Skin of body (tissue), 2 donors: Measurements from ENCODE around the gene IDH2. TPM values are rescaled to one million over a fixed set of nuclear protein-coding genes. Genes with fewer than 3 reads are reported as not detected.
"Not testable (repeated sequence)": the region's sequence is repeated elsewhere in the genome, so short reads cannot be mapped to it uniquely, and the experiment has no call there.

Source experiments
- DNase-seq: peaks from one replicate; lab custom pipeline; 2025; lab: John Stamatoyannopoulos, UW
- total RNA-seq: library from RNA; depleted of rRNA; stranded (reverse); fragments of >200 nt; gene quantifications from one replicate; pipeline ENCODE4 v1.2.3, GENCODE V29; 2014

The IDH2 gene
- 77.6 TPM for total RNA-seq

DNA sequence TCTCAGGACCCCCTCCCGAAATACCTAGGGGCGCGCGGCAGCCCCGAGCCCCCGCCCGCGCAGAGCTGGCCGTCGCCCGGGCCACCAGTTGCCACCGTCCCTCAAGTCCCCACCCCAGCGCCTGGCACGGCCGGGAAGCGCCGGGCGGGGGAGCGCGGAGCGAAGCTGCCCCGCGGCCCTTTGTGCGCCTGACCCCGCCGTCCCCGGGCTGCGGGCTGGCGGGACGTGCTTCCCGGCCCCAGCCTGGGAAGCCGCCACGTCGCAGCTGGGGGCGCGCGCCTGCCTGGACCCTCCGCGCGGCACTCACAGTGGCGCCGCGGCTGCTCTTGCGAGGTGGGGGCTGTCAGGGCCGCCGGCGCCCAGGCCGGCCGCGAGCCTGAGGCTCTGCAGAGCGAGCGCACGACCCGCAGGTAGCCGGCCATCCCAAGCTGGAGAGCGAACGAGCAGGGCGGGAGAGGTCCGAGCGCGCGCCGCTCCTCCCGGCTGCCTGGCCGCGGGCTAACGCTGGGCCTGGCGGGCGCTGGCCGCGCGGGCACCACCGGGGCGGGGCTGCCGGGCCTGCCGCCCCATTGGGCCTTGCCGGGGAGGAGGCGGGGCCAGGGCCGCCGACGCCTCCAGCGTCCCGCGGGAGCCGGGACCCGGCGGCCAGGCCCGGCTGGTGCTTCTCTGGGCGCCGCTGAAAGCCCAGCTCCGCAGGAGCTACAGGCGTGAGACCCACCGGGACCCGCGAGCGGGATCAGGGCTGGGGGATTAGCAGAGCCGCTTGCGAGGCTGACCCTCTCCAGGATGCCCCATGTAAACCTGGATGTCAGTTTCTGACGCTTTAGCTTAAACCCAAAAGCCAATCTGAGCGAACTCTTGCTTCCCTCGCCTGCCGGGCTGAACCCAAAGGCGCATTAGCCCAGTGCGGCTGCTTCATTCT is at the start of gene IDH2:
TSS of gene IDH2 (minus strand) at position 500 of the 922 bp plus-strand sequence. CDS start at position 422, 78 bp downstream.
- DNase-seq = peak; percentile 76

DNA sequence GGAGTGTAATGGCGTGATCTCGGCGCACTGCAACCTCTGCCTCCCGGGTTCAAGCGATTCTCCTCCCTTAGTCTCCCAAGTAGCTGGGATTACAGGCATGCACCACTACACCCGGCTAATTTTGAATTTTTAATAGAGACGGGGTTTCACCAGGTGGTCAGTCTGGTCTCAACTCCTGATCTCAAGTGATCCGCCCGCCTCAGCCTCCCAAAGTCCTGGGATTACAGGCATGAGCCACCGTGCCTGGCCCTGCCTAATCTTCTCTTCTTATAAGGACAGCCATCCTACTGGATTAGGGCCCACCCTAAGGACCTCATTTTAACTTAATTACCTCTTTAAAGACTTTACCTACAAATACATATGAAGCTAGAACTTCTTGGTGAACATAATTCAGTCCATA is 48.3 kb upstream of the IDH2 start:
- not testable (repeated sequence) for DNase-seq

DNA sequence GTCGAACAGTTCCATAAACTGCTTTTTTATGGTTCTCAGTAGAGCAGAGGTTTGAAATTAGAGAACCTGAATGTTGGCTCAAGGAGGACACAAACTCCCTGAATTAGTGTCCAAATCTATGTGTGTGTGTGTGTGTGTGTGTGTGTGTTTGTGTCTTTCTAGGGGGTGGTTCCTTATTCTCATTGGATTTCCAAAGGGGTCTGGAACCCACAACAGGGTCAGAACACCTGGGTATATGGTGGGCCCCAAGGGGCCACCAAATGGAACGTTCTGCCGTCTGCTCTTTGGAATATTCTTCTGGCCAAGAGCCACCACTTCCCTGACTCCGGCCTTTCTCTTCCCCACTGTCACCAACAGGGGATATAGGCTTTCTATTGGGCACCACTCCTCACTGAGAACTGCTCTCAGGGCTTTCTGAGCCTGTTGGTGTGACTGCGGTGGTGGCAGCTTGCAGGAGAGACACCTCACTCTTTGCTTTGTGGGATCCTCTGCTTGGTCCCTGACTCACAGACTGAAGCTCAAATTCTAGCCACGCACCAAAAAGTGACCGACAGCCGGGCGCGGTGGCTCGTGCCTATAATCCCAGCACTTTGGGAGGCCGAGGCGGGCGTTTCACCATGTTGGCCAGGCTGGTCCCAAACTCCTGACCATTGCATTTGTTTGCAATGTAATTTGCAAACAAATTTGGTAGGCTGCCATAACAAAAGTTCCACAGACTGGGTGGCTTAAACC is 47.5 kb upstream of the IDH2 start:
- DNase-seq = no peak

DNA sequence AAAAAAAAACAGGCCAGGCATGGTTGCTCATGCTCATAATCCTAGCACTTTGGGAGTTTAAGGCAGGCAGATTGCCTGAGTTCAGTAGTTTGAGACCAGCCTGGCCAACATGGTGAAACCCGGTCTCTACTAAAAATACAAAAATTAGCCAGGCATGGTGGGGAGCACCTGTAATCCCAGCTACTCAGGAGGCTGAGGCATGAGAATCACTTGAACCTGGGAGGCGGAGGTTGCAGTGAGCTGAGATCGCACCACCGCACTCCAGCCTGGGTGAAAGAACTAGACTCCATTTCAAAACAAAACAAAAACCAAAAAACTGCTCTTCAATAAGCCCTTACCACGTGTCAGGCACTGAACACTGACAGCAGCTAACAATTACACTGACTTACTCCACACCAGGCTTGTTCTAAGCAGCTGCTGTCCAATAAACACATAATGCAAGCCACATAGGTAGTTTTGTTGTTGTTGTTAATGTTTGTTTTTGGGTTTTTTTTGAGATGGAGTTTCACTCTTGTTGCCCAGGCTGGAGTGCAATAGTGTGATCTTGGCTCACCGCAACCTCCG is 44.0 kb upstream of the IDH2 start:
- not testable (repeated sequence) for DNase-seq

DNA sequence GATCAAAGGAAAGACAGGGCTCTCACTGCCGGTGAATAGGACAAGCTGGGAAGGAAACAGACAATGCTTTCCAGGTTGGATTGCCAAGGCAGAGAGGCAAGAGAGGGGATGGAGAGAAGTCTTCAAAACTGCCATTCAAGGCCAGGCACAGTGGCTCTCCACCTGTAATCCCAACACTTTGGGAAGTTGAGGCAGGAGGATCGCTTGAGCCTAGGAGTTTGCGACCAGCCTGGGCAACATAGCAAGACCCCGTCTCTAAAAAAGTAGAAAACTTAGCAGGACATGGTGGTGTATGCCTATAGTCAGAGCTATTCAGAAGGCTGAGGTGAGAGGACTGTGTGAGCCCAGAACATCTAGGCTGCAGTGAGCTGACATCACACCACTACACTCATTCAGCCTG is 43.5 kb upstream of the IDH2 start:
- DNase-seq = no peak

DNA sequence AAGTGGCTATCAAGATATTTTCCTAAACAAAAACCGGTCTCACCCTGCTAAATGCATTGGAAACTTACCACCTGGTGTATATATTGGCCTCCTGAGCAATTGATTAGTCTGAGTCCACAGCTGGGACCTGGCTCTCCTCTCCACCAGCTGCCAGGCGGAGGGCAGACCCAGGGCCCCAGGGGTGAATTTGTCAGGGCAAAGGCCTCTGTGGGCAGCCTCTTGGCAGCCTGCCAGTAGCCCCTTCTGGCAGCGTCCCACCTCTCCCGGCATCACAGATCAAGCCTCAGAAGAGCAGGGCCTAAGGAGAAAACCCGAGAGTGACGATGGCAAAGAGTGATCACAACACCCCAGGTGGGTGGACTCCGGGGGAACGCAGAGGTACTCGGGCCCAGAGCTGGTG is 43.0 kb upstream of the IDH2 start:
- DNase-seq = no peak

DNA sequence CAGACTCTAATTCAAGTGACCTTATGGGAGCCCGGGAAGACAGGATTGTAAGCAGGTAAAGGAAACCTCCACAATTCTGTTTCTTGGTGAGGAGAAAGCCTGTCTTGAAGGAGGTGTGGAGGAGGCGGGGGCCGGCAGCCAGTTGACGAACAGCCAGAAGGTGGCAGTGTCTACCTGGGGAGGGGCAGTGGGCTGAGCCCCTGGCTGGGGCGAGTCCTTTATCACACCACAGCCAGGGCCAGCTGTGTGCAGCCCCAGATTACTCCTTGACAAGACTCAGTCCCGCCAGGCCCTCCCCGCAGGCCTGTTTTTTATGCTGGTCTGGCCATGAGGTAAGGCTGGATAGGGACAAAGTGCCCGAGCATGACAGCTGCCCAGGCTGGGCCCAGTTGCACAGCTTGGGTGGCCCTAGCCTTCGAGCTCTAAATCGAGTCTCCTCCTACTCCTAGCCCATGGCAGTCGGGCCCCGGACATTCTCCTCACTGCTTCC is 40.9 kb upstream of the IDH2 start:
- no peak for DNase-seq

DNA sequence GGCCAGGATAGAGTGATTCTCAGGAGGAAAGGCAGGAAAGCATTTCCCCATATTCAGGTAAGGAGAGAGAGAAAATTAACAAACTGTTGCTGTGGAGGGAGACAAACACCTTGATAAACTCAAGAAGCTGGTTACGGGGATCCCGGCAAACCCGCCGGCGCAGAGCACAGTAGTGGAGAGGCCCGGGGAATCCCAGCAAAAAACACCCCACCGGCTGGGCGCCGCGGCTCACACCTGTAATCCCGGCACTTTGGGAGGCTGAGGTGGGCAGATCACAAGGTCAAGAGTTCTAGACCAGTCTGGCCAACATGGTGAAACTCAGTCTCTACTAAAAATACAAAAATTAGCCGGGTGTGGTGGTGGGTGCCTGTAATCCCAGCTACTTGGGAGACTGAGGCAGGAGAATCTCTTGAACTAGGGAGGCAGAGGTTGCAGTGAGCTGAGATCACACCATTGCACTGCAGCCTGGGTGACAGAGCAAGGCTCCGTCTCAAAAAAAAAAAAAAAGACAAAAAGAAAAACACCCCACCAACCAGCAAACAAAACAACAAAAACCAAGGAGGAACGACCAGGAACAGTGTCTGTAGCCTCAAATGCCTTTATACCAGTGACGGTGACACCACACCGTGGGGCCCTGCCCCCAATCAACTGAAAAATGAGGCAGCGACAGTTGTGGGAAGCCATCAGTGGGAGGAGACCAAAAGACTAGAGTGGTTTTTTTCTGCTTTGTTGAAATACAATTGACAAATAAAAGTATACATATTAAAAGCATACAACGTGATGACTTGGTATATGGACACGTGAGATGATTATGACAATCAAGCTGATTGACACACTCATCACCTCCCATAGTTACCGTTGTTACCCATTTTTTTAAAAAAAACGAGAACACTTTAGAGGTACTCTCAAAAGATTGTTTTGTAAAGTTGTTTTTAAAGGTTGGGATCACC is 40.2 kb upstream of the IDH2 start:
- no peak for DNase-seq

DNA sequence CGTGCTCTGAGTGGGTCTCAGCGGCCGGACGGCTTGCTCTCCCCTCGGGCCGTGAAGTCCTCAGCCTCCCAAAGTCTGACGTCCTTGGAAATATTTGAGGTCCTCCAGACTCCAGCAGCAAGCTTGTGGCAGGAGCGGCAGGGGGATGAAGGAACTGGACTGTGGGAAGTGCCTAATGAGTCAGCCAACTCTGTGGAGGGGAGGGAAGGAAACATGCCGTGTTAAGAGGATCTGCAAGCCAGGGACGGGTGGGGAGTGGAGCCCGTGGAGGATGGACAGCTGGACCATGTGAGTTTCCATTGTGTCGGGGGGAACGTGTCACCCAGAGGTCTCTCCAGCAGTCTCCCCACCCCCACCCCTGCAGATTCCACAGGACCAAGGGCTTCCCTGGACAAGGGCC is 39.4 kb upstream of the IDH2 start:
- no peak for DNase-seq

DNA sequence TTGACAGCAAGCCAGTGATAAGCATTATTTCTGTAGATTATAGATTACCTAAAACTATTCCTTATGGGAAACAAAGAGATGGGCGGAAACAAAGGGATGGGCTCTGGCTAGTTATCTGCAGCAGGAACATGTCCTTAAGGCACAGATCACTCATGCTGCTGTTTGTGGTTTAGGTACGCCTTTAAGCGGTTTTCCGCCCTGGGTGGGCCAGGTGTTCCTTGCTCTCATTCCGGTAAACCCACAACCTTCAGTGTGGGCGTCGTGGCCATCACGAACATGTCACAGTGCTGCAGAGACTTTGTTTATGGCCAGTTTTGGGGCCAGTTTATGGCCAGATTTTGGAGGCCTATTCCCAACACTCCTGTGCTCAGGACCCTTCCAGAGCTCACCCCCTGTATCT is 37.3 kb upstream of the IDH2 start:
- DNase-seq = not testable (repeated sequence)

DNA sequence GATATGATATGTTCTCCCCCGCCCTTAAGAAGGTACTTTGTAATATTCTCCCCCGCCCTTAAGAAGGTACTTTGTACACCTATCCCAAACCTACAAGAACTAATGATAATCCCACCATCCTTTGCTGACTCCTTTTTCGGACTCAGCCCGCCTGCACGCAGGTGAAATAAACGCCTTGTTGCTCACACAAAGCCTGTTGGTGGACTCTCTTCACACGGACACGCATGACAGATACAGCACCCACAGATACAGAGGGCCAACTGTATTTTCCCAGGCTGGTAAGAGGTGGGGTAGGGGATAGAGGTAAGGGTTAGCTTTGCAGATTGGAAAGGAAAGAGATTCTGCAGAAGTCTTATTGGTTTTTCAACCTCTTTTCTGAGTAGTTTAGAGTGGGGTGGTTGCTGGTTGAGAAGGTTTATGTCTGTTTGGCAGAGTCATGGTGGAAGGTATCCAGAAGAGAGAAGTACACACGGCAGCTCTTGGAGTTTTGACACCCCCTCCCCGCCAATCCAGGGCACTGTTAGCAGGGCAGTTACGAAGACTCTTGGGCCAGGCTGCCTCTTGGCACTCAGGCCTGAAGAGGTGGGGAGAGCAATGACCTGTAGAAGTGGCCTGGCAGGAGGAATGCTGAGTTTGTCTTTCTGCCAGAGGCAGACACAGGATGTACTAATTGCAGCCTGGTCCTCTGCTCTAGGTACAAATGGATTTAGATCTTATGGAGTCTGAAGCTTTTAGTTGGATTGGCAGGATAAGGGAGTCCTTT is 36.0 kb upstream of the IDH2 start:
- no peak for DNase-seq

DNA sequence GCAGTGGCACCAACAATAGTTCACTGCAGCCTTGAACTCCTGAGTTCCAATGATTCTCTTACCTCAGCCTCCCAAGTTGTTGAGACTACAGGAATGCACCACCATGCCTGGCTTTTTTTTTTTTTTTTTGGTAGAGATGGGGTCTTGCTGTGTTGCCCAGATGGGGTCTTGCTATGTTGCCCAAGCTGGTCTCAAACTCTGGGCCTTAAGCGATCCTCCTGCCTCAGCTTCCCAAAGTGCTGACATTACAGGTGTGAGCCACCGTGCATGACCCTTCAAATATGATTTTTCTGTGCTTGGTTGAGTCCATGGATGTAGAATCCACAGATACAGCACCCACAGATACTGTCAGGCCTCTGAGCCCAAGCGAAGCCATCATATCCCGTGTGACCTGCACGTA is 30.2 kb upstream of the IDH2 start:
- no peak for DNase-seq

DNA sequence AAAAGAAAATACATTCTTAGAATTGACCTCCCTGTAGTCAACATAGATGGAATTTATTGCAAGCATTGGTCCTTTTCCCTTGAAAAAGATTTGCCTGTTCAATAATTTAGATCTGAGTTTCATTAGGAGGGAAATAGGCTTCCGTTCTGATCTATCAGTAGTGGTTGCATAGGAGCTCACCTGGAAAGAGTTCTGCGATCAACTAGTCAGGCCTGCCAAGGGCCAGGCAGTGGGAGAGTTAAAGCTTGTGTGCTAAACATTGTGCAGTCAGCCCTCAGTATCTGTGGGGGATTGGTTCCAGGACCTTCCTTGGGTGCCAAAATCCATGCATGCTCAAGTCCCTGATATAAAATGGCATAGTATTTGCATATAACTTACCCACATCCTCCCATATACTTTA is 29.6 kb upstream of the IDH2 start:
- no peak for DNase-seq

DNA sequence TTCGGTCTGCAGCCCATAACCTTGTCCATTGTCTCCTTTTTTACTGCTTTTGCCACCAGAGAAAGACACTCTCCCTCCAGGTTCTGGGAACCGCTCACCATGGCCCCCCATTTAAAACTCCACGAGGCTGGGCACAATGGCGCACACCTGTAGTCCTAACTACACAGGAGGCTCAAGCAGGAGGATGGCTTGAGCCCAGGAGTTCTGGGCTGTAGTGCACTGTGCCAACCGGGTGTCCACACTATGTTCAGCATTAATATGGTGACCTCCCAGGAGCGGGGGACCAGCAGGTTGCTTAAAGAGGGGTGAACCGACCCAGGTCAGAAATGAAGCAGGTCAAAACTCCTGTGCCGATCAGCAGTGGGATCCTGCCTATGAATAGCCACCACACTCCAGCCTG is 28.0 kb upstream of the IDH2 start:
- DNase-seq = no peak

DNA sequence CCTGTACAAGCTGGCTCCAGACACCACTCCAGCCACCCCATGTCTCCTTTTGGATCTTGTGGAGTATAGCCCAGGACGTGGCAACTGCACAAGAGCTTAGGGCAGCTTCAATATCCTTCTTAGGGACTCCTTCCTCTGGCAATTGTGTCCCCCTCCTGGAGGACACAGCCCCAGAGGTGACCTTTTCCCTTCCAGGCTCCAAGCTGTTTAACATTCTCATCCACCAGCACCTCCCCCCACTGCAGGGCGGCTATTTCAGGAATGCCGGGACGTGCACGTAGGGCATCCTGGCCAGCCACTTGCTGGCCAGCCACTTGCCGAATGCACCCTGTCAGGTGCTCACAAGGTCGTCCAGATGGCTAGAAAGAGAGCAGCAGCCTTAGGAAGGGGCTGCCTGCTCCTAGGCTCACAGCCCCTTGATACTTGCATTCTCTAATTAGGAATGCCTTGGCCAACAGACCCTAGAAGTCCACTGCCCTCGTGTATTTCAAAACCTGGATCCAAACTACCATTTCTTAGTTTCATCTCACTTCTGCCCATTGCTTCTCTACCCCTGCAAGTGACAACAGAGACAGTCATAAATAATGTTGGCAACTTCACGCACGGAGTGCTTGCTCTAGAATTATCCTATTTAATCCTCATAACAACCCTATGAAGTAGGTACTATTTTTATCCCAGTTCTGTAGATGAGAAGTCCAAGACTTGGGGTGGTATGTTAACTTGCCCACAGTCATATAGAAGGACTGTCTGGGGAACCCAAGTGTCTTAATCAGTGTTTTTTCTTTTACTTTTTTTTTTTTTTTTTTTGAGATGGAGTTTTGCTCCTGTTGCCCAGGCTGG is 24.5 kb upstream of the IDH2 start:
- no peak for DNase-seq

DNA sequence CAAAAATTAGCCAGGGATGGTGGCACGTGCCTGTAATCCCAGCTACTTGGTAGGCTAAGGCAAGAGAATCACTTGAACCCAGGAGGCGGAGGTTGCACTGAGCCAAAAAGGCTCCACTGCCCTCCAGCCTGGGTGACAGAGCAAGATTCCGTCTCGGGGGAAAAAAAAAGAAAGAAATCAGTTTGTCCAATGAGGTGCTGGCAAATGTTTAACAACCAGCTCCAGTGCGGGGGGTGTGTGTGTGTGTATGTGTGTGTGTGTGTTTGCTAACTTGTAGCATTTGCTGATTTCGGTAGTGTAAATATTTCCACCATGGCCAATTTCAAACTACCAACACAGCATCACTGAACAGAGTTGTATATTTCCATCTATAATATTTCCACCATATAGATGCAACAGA is 23.8 kb upstream of the IDH2 start:
- DNase-seq = no peak

DNA sequence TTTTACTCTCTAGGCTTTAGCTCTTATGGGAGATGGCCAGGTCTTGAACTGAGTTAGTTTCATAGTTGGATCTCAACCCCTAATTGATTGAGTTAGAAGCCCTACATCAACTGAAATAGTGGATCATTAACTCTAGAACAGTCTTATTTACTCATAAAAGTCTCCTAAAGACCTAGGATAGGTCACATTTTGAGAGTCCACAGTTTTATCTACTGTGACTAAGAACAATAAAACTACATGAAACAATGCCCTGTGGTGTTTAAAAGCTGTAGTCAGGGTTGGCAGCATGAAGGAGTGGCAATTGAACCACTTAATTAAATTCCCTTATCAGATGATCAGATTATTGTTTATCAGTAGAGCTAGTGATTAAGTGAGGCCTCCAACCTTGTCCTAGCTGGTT is 22.2 kb upstream of the IDH2 start:
- DNase-seq = no peak

DNA sequence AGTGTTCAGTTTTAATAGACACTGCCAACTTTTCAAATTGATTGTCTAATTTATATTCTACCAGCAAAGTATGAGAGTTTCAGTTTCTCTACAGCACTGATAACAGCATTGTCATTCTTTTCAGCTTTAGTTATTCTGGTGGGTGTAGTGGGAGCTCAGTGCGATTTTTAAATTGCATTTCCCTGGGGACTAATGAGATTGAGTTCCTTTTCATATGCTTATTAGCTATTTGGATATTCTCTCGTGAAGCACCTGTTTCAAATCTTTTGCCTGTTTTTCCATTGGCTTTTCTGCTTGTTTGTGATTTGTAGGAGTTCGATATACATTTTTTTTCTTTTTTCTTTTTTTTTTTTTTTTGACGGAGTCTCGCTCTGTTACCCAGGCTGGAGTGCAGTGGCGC is 18.8 kb upstream of the IDH2 start:
- no peak for DNase-seq

DNA sequence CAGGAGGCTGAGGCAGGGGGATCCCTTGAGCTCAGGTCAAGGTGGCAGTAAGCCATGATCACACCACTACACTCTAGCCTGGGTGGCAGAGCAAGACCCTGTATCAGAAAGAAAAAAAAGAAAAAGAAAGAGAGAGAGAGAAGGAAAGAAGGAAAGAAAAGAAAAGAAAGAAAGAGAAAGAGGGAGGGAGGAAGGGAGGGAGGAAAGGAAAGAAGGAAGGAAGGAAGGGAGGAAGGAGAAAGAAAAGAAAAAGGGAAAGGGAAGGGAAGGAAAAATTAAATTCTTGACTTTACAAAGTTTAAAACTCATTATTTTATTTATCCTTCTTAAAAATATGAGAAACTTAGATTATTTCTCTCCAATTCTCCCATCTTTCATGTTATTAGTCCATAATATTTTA is 17.1 kb upstream of the IDH2 start:
- no peak for DNase-seq
